ENCODE results near the gene MLXIPL. TPM values are rescaled to one million over a fixed set of nuclear protein-coding genes. Genes with fewer than 3 reads are reported as not detected.
"Not testable (repeated sequence)": the region's sequence is repeated elsewhere in the genome, so short reads cannot be mapped to it uniquely, and the experiment has no call there.

Gene MLXIPL
- total RNA-seq, 1 experiment from 2014 or later: 6.1 TPM

GRCh38 chr7:73567140-73567539 lies 57.2 kb downstream of the MLXIPL start:
- H3K14ac ChIP-seq (ENCODE audit: insufficient read depth, low read length): no peak overlapping the region
- H3K27ac ChIP-seq (ENCODE audit: insufficient read length, low read depth, low read length): no peak overlapping the region
- H2BK12ac ChIP-seq (ENCODE audit: insufficient read length, low read depth, low read length): no peak overlapping the region
- 100% methylated on average over 1 of the region's 4 CpGs for WGBS (ENCODE audit: extremely low coverage, insufficient read length, low lambda C conversion rate)
- no peak overlapping the region for H4K8ac ChIP-seq (replicated peaks; ENCODE audit: insufficient read length, low read depth, low read length)
- no peak overlapping the region for H2BK5ac ChIP-seq (ENCODE audit: insufficient read length, low read length)
- H2AK5ac ChIP-seq (ENCODE audit: insufficient read length, low read length): no peak overlapping the region
- H3K4me3 Mint-ChIP-seq: no peak overlapping the region
- no peak overlapping the region for H3K9ac ChIP-seq (ENCODE audit: extremely low read depth, insufficient read length, low read length)
- H3K56ac ChIP-seq (ENCODE audit: insufficient read length, low read depth, low read length): no peak overlapping the region
- H4K5ac ChIP-seq (ENCODE audit: insufficient read length, low read depth, low read length): no peak overlapping the region
- H3K79me1 ChIP-seq (ENCODE audit: insufficient read depth, low read depth, low read length, poor library complexity, severe bottlenecking): no peaks in the 10 kb centered on the region
- no peak overlapping the region for H4K91ac ChIP-seq (ENCODE audit: insufficient read length, low read depth, low read length)
- no peak overlapping the region for H3K4me2 ChIP-seq (ENCODE audit: insufficient read depth, insufficient read length, low read length)
- H2AFZ ChIP-seq (ENCODE audit: low read length): no peak overlapping the region
- H3K27me3 Mint-ChIP-seq (ENCODE audit: low read depth): peaks cover 20% of the 10 kb centered on the region
- no peak for TF ChIP-seq CTCF (conservative IDR thresholded peaks at IDR 0.05)
- no peak overlapping the region for H3K4ac ChIP-seq (ENCODE audit: low read depth, low read length)
- no peaks in the 10 kb centered on the region for H3K9me3 Mint-ChIP-seq
- no peak overlapping the region for H2BK120ac ChIP-seq (ENCODE audit: low read depth, low read length, poor library complexity, severe bottlenecking)
- H3T11ph ChIP-seq (ENCODE audit: low read length): no peak overlapping the region
- no peaks in the 10 kb centered on the region for H3K9me3 ChIP-seq (ENCODE audit: control insufficient read depth, low read depth, low read length)
- H3K79me2 ChIP-seq (ENCODE audit: insufficient read depth, low read length): no peaks in the 10 kb centered on the region
- H4K20me1 ChIP-seq (ENCODE audit: control insufficient read depth, insufficient read depth, insufficient read length): no peaks in the 10 kb centered on the region
- H3K36me3 Mint-ChIP-seq (ENCODE audit: insufficient read depth in 1 of 3, low read depth in 3 of 3): peaks cover 9 to 30% (median 29%) of the 10 kb centered on the region in 3 experiments; a peak in 6 of 7 replicates
- H2BK15ac ChIP-seq (ENCODE audit: low read depth, low read length): no peak overlapping the region
- no peak for DNase-seq
- H3K4me1 Mint-ChIP-seq: peaks cover 6 to 8% of the 10 kb centered on the region in 2 experiments
- H3K23me2 ChIP-seq (ENCODE audit: insufficient read length, low read depth, low read length, poor library complexity, severe bottlenecking): no peaks in the 10 kb centered on the region
- H3K4me1 ChIP-seq (ENCODE audit: insufficient read depth, low read length): no peaks in the 10 kb centered on the region
- H3K27ac Mint-ChIP-seq: no peak overlapping the region
- no peaks in the 10 kb centered on the region for H3K27me3 ChIP-seq (ENCODE audit: insufficient read depth, low read length)
- H2BK20ac ChIP-seq (ENCODE audit: low read depth, low read length, poor library complexity, severe bottlenecking): no peak overlapping the region
- no peak overlapping the region for H3K18ac ChIP-seq (ENCODE audit: insufficient read length, low read depth, low read length)
- H3K23ac ChIP-seq (ENCODE audit: insufficient read length, low read depth, low read length): no peak overlapping the region

- not testable (repeated sequence) for H3K14ac ChIP-seq (ENCODE audit: insufficient read depth, low read length); H3K9me3 Mint-ChIP-seq; H3K79me1 ChIP-seq (ENCODE audit: insufficient read depth, low read depth, low read length, poor library complexity, severe bottlenecking); H3K4ac ChIP-seq (ENCODE audit: low read depth, low read length); H2BK12ac ChIP-seq (ENCODE audit: insufficient read length, low read depth, low read length); H3K18ac ChIP-seq (ENCODE audit: insufficient read length, low read depth, low read length); H2AK5ac ChIP-seq (ENCODE audit: insufficient read length, low read length); H3K79me2 ChIP-seq (ENCODE audit: insufficient read depth, low read length); H3K4me1 ChIP-seq (ENCODE audit: insufficient read depth, low read length); H4K20me1 ChIP-seq (ENCODE audit: control insufficient read depth, insufficient read depth, insufficient read length); H2BK5ac ChIP-seq (ENCODE audit: insufficient read length, low read length); H2BK20ac ChIP-seq (ENCODE audit: low read depth, low read length, poor library complexity, severe bottlenecking); H3K4me1 Mint-ChIP-seq; H3K23me2 ChIP-seq (ENCODE audit: insufficient read length, low read depth, low read length, poor library complexity, severe bottlenecking); H4K8ac ChIP-seq (replicated peaks; ENCODE audit: insufficient read length, low read depth, low read length); H3K9me3 ChIP-seq (ENCODE audit: control insufficient read depth, low read depth, low read length); H4K5ac ChIP-seq (ENCODE audit: insufficient read length, low read depth, low read length); H3K4me2 ChIP-seq (ENCODE audit: insufficient read depth, insufficient read length, low read length); H2BK120ac ChIP-seq (ENCODE audit: low read depth, low read length, poor library complexity, severe bottlenecking); H3K23ac ChIP-seq (ENCODE audit: insufficient read length, low read depth, low read length); H3K27ac Mint-ChIP-seq; H3K27ac ChIP-seq (ENCODE audit: insufficient read length, low read depth, low read length); H4K91ac ChIP-seq (ENCODE audit: insufficient read length, low read depth, low read length); H2AFZ ChIP-seq (ENCODE audit: low read length); H3K27me3 ChIP-seq (ENCODE audit: insufficient read depth, low read length); H3K4me3 Mint-ChIP-seq; H3K9ac ChIP-seq (ENCODE audit: extremely low read depth, insufficient read length, low read length); DNase-seq; H3K56ac ChIP-seq (ENCODE audit: insufficient read length, low read depth, low read length); H2BK15ac ChIP-seq (ENCODE audit: low read depth, low read length); H3T11ph ChIP-seq (ENCODE audit: low read length)
- H3K36me3 Mint-ChIP-seq (ENCODE audit: insufficient read depth in 1 of 3, low read depth in 3 of 3): peaks cover 8 to 24% (median 24%) of the 10 kb centered on the region in 3 experiments; a peak in 6 of 7 replicates
- H3K27me3 Mint-ChIP-seq (ENCODE audit: low read depth): peaks cover 25% of the 10 kb centered on the region
These were observed 57.9 kb downstream of the MLXIPL start for GRCh38 chr7:73566431-73566830.

Measured in H9 (cell line).